PC-9 (cell line): ENCODE results near the gene IFT88.

Source experiments
- EZH2 ChIP-seq: fragments of 200-600 bp; sonication (generic); IDR thresholded peaks from 2 replicates; pipeline ENCODE4 v1.8.0; 2017; ENCODE audit warnings: antibody characterized with exemption, low read depth
- TF ChIP-seq, protein P1 (sequence below): fragments of 200-600 bp; sonication (generic); conservative IDR thresholded peaks from 2 replicates; pipeline ENCODE4 v1.6.1; 2017; ENCODE audit warnings: mixed run types, antibody characterized with exemption, mild to moderate bottlenecking, moderate library complexity

DNA sequence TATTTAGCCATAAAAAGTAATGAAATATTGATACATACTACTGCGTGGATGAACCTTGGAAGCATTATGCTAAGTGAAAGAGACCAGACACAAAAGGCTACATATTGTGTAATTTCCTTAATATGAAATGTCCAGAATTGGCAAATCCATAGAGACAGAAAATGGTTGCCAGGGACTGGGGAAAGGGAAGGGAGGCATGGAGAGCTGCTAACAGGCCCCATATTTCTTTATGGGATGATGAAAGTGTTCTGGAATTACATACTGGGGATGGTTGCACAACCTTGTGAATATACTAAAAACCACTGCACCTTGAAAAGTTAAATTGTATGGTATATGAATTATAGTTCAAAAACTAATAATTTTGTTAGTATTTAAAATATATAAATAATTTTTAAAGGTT, 3.6 kb downstream of the IFT88 start:
- TF ChIP-seq, protein P1, sequence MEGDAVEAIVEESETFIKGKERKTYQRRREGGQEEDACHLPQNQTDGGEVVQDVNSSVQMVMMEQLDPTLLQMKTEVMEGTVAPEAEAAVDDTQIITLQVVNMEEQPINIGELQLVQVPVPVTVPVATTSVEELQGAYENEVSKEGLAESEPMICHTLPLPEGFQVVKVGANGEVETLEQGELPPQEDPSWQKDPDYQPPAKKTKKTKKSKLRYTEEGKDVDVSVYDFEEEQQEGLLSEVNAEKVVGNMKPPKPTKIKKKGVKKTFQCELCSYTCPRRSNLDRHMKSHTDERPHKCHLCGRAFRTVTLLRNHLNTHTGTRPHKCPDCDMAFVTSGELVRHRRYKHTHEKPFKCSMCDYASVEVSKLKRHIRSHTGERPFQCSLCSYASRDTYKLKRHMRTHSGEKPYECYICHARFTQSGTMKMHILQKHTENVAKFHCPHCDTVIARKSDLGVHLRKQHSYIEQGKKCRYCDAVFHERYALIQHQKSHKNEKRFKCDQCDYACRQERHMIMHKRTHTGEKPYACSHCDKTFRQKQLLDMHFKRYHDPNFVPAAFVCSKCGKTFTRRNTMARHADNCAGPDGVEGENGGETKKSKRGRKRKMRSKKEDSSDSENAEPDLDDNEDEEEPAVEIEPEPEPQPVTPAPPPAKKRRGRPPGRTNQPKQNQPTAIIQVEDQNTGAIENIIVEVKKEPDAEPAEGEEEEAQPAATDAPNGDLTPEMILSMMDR = no peak
- TF ChIP-seq EZH2 = no peak
